ENCODE data around the gene ACO2.
"Not testable (repeated sequence)": the region's sequence is repeated elsewhere in the genome, so short reads cannot be mapped to it uniquely, and the experiment has no call there.

The ACO2 gene

DNA sequence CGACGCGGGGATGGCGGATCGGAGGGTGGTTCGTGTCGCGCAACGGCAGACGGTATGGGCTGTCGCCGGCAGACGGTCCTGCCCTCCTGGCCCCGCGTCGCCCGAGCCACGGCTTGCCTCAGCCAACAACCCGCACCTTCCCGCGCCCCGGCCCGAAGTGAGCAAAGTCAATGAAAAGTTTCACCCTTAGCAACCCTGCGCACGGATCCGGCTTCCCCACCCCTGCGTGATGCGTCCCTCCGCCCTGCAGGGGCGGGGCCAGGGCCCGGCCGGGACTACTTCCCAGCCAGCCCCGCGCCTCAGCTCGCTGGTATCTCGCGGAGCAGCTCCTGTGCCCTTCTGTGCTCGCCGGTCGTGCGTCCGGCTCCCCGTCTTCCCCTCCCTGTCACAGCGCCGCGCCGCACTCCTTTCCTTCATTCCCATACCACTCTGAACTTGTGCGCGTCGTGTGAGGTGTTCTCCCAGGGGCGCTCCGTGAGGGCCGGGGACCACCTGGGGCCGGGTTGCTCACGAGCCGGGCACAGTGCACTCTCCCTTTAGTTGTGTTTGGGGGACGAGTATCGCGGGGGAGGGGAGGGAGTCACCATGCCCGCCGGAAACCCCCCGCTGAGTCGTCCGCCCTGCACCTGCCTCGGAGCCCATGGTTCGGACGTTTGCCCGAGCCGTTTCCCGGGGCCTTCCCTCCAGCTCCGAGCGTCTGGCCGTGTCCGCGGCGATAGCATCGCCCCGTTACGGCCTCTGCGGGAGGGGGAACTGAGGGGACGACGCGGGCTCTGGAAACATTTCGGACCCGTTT lies 22.1 kb upstream of the ACO2 start, which contains the start of gene TOB2:
TOB2 (minus strand) TSS at position 163 of the 796 bp plus-strand sequence. CDS start 9,456 bp downstream, outside the sequence.
- peak; percentile 91 to 99 (median 97) for DNase-seq
- intact Hi-C loops (cut with DNase I) = no loop called here

DNA sequence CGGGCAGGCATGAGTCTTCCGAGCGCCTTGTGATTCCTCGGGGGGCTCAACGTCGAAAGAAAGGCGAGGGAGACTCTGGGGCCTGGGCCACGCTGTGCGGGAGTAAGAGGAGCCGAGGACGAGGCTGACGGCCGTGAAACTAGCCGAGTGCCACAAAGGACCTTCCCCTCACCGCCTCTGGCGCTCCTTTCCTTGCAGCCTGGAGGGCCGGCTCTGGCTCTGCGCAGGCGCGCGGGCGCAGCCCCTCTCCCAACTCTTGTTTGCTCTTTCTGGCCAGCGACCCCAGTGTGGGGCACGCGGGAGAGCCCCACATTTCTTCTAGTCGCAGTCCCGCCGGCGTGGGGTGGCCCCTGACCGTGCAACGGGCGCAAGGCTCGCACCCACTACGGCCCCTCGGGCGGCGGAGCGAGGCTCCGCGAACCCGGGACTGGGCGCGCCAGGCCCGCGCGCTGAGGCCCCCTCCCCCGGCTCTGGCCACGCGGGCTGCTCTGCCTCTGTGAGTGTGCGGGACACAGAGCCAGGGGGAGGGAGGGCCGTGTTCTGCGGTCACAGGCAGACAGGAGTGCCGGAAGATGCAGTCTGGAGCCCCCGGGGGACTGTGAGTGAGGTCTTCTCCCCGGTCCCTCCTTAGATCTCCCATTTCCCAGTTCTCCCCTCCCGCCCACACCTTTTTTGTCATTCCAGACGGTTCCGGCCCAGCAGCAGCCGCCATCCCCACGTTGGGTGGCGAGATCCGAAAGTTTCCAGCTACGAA lies 21.3 kb upstream of the ACO2 start:
- intact Hi-C loops (cut with DNase I) = loop anchor here (2.0 kb wide), 1 partner anchor 21 kb away; the partner anchor contains the start of genes ACO2 and PHF5A
- peak; percentile 30 to 87 (median 74) for DNase-seq

DNA sequence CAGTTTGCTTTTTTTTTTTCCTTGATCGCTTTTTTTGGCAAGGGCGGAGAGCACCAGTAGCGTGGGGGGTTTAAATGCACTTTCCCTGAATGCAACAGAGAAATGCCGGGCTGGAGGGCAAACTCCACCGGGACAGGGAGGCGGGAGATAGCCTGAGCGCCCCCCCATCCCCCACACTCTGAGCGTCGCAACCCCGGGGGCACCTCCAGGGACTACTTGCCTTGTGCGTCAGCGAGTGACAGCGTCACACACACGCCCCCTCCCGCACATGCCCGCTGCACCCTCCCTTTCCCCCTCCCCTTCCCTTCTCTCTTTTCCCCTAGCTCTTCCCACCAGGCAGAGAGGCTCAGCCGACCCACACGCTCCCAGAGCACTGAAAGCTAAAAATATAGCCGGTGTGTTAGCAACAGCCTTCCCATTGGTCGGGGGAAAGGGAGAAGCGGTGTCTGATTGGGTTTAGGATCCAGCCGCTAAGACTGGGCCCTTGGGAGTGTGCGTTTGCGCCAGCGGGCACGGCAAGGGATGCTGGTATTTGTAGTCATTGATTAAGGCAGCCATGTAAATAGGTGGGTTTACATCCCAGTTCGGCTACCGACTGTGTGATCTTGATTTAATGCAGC lies 20.6 kb upstream of the ACO2 start:
- DNase-seq = peak; percentile 88 to 99 (median 98)
- intact Hi-C loops (cut with DNase I) = loop anchor here (2.0 kb wide), 1 partner anchor 21 kb away; the partner anchor contains the start of genes ACO2 and PHF5A

DNA sequence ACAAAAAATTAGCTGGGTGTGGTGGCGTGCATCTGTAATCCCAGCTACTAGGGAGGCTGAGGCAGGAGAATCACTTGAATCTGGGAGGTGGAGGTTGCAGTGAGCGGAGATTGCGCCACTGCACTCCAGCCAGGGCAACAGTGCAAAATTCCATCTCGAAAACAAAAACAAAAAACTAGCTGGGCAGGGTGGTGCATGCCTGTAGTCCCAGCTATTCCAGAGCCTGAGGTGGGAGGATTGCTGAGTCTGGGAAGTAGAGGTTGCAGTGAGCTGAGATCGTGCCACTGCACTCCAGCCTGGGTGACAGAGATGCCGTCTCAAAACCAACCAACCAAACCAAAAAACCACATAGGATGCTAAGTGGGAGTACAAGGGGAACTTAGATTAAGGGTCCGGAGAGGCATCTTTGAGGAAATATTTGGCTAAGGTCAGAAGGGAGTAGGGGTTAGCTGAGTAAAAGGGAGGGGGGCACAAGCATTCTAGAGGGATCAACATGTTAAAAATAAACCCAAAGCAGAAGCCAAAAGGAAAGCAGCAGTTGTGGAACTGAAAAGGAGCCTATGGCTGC lies 10.7 kb upstream of the ACO2 start:
- intact Hi-C loops (cut with DNase I) = no loop called here

DNA sequence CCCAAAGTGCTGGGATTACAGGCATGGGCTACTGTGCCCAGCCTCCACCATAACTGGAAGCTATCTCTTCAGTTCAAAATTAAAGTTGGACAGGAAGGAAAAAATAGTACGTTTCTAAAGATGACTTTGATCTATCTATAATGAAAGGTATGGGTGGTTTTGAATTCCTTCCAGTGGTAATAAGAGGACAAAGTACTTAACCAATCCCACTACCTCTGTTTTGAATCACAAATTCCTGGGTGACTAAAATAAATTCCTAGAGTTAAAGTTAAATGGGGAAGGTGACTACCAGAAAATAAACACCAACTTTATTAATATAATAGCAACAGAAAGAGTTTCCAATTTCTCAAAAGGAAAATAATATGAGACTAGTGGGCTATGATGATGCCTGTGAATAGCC lies 9.5 kb upstream of the ACO2 start:
- DNase-seq = no peak
- intact Hi-C loops (cut with DNase I) = no loop called here

More for the DNA sequence above, 10.7 kb upstream of the ACO2 start:
- DNase-seq = no peak

DNA sequence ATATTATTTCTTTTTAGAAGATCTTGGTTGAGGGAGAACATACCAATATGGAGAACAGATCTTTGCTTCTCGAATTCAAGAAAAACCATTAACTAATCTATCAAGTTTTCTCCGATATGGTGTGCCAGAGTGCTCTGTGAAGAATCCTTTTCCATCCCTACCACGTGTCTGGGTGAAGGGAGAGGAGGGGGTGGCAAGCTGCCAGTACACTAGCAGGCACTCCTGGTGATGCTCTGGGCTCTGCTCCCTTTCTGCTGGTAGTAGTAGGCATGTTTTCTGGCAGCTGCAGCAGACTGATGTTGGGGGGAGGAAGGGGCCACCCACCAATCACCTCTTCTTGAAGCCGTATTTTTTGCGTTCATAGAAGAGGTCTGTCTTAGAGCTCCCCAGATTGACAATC lies 8.8 kb upstream of the ACO2 start:
- intact Hi-C loops (cut with DNase I) = not testable (repeated sequence)
- peak; percentile 60 to 92 (median 83) for DNase-seq

DNA sequence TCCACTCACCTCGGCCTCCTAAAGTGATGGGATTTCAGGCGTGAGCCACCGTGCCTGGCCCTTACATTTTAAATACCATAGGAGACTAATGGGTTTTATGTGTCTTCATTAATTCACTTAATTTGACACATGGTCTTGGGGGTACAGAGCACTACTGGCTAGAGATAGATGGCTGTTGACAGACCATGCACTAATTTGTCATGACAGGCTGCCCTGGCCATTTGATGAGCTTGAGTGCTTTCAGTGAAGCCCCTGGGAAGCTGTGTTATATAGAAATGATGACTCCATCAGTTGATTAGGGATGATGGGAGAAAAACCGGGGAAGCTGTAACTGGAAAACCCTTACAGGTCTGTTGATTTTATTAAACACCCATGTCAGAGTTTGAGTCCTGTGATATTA lies 7.0 kb upstream of the ACO2 start:
- no peak for DNase-seq
- intact Hi-C loops (cut with DNase I) = no loop called here

DNA sequence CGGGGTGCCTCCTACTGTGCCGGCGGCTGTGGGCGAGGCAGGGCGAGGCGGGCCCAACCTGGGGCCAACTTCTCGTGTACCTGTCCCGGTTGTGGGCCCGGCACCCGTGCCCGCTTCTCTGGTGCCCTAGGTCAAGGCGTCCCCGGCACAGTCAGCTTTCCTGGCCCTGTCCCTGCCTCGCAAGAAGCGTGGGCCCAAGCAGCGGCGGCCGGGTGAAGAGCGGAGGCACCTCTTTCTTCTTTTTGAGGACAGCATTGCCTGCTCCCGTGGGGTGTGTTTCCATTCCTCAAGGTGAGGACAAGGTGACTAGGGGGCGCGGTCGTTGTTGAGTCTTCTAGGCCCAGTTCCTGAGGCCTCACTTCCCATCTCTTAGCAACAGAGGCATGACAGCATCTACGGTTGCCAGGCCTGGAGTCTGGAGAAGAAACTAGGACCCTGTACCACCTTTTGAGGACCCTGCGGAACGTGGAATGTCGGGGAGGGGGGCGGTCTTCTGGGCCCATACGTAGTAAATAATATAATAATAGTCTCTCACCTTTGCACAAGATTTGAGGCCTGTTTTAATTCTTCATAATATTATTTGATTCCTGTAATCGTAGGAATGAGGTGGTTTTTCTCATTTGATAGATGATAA lies 418 bp downstream of the ACO2 start:
- intact Hi-C loops (cut with DNase I) = loop anchor here (2.0 kb wide), 1 partner anchor 21 kb away; no protein-coding TSS in a partner anchor
- peak in 9 of 42 donors; percentile 32 to 71 (median 38) for DNase-seq

DNA sequence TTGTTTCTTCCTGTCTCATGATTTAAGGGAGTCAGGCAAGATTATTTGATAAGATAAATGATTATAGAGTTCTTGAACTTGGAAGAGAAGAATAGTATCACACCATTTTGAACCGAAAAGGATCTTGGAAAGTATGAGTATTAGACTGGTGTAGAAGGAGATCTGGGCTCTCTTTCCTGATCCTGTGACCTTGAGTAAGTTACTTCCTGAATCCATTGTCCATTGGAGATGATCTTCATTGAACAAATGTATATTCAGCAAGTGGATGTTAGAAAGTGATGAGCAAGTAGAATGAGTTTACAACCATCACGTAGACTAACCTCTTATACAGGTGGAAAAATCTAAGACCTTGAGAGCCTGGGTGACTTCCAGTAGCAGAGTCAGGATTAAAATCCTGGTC lies 2.0 kb downstream of the ACO2 start:
- no peak for DNase-seq
- intact Hi-C loops (cut with DNase I) = no loop called here

DNA sequence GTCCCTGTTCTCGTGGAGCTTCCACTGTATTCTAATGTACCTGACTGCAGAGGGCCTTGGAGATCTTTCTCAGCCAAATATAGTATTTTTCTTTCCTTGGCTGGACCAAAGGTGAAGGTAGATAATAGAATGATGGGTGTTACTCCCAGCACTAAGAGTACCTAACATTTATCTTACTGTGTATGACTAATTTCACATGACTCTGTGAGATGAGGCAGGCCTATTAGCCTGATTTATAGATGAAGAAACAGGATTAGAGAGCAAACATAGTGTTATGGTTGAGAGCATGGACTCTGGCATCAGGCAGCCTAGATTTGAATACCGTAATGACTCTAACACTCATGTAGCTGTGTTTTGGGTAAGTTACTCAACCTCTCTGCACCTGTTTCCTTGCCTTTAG lies 2.7 kb downstream of the ACO2 start:
- intact Hi-C loops (cut with DNase I) = no loop called here
- DNase-seq = no peak

DNA sequence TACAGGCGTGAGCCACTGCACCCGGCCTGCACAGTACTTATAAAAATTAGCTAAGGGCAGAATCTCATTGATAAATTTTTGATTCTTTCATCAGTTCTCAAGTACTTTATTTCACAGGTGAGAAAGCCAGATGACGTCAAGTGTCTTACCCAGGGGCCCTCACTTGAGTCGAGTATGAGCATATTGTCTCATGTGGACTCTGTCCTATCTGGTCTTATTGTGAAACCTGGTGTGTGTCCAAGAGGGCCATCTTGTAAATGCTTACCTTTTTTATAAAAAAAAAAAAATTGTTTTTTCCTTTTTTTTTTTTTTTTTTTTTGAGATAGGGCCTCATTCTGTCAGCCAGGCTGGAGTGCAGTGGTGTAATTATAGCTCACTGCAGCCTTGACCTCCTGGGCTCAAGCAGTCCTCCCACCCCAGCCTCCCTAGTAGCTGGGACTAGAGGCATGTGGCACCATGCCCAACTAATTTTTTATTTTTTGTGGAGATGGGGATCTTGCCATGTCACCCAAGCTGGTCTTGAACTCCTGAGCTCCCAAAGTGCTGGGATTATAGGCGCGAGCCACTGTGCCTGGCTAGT lies 6.0 kb downstream of the ACO2 start:
- intact Hi-C loops (cut with DNase I) = no loop called here
- no peak for DNase-seq

DNA sequence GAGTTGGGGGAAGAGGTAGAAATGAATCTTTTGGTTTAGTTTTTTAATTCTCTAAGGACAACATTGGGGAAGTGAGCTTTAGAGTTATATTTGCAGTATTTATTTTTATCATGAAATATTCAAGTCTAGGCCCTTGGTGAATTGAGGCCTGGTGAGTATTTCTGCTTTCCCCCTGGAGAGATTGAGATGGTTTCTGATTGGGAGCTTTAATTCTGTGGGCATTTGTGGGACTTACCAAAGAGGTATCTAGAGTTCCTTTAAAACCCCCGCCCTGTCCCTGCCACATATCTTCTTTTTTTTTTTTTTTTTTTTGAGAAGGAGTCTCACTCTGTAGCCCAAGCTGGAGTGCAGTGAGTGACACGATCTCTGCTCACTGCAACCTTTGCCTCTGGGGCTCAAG lies 9.6 kb downstream of the ACO2 start:
- intact Hi-C loops (cut with DNase I) = no loop called here
- no peak for DNase-seq

DNA sequence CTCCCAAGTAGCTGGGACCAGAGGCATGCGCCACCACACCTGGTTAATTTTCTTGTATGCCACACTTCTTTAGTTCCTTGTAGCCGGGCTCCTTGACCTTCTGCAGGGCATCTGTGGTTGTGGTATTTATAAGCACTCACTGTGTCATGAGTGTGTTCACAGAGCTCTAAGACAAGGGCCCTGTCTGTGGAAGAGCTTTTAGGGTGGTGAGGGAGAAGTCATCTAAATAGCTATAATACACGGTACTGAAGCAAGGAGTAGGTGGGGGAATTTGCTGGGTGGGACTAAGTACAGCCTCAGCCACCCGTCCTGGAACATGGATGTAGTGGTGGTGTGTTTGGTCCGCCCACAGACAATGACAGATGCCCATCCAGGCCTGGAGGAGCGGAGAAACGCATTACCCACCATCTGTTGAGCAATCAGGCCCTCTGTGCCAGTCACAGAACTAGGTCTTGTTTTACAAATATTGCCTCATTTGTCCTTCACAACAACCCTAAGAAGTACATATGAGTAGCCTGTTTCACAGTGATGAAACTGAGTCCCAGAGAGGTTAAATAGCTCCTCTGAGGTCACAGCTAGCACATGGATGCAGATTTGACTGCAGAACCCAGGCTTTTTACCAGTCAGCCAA lies 10.1 kb downstream of the ACO2 start:
- peak in 6 of 42 donors; percentile 10 to 60 (median 23) for DNase-seq
- intact Hi-C loops (cut with DNase I) = no loop called here

DNA sequence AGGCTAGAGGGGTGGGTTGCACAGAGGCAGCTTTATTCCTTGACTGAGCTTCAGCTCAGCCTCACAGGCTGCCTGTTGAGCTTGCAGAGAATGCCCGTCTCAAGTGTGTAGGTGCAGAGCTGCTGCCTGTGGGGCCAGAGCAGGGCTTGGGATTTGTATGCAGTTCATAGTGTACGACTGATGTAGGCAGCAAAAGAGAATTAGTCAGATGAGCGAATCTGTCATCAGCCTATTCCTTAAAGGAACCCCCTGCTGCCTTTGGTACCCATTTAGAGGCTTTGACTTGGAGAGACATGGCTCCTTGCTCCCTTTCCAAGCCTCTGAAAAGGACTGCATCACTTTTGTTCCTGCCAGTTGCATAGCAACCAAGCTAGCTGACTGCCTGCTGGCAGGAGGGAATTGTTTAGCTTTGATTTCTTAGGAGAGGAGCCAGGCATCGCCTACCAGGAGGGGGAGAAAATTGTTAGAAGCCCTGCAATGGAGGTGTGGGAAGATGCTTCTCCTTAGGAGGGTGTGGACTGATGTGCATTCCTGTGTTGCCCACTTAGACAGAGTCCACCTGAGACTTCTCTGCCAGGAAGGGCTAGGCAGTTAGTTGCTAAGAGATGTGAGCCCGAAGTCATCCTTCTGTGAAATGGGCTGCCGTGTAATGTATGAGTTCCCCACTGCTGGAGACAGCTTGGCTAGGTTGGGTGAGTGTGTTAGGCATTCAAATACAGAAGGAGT lies 10.9 kb downstream of the ACO2 start:
- intact Hi-C loops (cut with DNase I) = no loop called here
- DNase-seq = peak in 41 of 42 donors; percentile 26 to 92 (median 72)

DNA sequence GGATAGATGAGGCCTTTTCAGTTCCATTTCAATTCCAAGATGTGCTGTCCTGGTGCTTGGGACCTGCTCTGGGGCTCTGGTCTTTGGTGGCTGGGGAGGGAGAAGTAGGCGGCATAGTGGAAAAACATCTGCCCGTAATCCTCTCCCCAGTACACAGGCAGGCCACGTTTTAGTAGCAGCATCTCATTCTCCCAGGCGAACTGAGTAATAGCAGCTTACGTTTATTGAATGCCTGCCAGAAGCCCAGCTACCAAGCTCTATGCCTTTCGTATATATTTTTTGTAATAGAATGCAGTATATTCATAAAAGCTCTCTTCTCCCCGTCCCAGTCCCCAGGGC lies 11.4 kb downstream of the ACO2 start:
- DNase-seq = peak in 11 of 42 donors; percentile 9 to 51 (median 23)
- intact Hi-C loops (cut with DNase I) = no loop called here

DNA sequence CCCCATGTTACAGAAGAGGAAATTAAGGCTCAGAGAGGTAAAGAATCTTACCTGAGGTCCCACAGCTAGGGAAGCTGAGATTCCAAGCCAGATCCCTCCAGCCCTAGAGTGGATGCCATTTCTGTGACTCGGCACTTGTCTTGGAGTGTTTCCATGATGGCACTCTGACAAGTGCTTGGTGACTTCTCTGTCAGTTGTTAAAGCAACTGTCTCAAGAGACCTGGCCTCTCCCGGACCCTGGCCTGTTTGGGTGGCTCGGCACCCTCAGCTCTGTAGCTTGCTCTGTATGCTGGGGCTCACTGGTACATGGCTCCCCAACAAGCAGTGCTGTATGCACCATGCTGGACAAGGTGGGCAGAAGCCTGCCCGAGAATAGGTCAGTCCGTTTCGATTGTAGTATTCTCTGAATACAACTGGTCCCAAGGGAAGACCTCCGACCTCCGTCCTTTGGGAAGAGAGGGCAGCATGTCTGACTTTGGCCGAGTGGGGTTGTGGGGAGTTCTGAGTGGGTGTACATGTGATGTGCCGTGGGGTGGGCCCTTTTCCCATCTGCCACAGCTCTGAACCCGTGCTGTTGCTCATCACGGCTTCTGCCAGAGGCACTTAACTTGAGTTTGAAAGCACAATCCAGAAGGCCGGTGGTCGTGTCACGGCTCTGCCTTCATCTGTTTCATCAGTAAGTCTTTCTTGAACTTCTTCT lies 12.4 kb downstream of the ACO2 start:
- intact Hi-C loops (cut with DNase I) = no loop called here
- peak in 29 of 42 donors; percentile 11 to 71 (median 37) for DNase-seq

DNA sequence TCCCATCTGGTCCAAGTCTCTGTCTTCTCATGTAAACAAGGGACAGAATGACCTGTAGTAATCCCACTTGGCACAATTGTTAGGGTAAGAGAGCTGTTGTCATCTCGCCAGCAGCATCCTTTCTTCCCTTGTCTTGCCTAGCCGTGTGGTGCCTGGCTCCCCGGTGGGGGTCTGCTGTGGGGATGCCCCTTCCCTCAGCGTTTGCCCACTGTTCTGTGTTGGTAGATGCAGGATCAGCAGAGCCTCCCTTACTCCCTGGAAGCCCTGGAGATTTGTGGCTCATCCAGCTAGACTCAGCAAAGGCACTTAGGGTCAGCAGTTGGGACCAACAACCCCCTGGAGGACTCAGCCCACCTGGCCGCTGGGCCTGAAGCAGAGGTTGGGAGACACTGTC lies 13.0 kb downstream of the ACO2 start:
- DNase-seq = no peak
- intact Hi-C loops (cut with DNase I) = no loop called here
